WTC11 (cell line): ENCODE measurements around the gene CYSRT1. TPM values are rescaled to one million over a fixed set of nuclear protein-coding genes. Genes with fewer than 3 reads are reported as not detected.
A peak's percentile ranks its signal among the peaks of the same experiment; 100 is the strongest.

ENCODE experiments used
- ATAC-seq: fragments of 200-7000 bp; cut with Tn5 transposase; 2 replicates; pipeline ENCODE4 v1.10.0; 2021; ENCODE audit warnings: mild to moderate bottlenecking, moderate library complexity
- CTCF ChIA-PET: fragments of 300-600 bp; sonication (Branson Sonifier 250); formaldehyde crosslinking; loops from one replicate; lab custom pipeline; 2021; ENCODE audit warnings: antibody characterized with exemption; lab: Charles Lee
- POLR2A ChIA-PET: fragments of 350-600 bp; sonication (Branson Sonifier 250); formaldehyde crosslinking; loops from one replicate; lab custom pipeline; 2021; ENCODE audit warnings: antibody characterized with exemption; lab: Charles Lee
- DNase-seq: peaks from one replicate; pipeline ENCODE4 v3.0.0; 2021; ENCODE audit warnings: low spot score
- H3K27ac Mint-ChIP-seq: 2 replicates; pipeline ENCODE4 v1.8.0; 2021; ENCODE audit warnings: mixed read lengths
- H3K27me3 Mint-ChIP-seq: 2 replicates; pipeline ENCODE4 v1.8.0; 2021; ENCODE audit warnings: low read depth, mild to moderate bottlenecking, moderate library complexity, mixed read lengths
- H3K36me3 Mint-ChIP-seq: 2 replicates; pipeline ENCODE4 v1.8.0; 2021; ENCODE audit warnings: mixed read lengths
- H3K4me1 Mint-ChIP-seq: 2 replicates; pipeline ENCODE4 v1.8.0; 2022; ENCODE audit warnings: mixed read lengths
- H3K4me3 Mint-ChIP-seq: 2 replicates; pipeline ENCODE4 v1.8.0; 2021; ENCODE audit warnings: mild to moderate bottlenecking, moderate library complexity, mixed read lengths
- H3K9me3 Mint-ChIP-seq: 2 replicates; pipeline ENCODE4 v1.8.0; 2021; ENCODE audit warnings: mixed read lengths
- FOXK1 ChIP-seq: sonication (generic); formaldehyde crosslinking; IDR thresholded peaks from 2 replicates; pipeline ENCODE4 v1.8.0; 2022; ENCODE audit warnings: mild to moderate bottlenecking, moderate library complexity, missing genetic modification reagents
- FOXP1 ChIP-seq: sonication (generic); formaldehyde crosslinking; IDR thresholded peaks from 2 replicates; pipeline ENCODE4 v1.8.0; 2022; ENCODE audit warnings: missing genetic modification reagents, mild to moderate bottlenecking, moderate library complexity, borderline replicate concordance
- GABPB1 ChIP-seq: sonication (generic); formaldehyde crosslinking; IDR thresholded peaks from 2 replicates; pipeline ENCODE4 v1.8.1; 2023; ENCODE audit warnings: mild to moderate bottlenecking, missing genetic modification reagents
- JUN ChIP-seq: sonication (generic); formaldehyde crosslinking; IDR thresholded peaks from 2 replicates; pipeline ENCODE4 v1.8.0; 2023; ENCODE audit warnings: mild to moderate bottlenecking, missing genetic modification reagents
- MYBL2 ChIP-seq: sonication (generic); formaldehyde crosslinking; IDR thresholded peaks from 2 replicates; pipeline ENCODE4 v1.8.1; 2023; ENCODE audit warnings: mild to moderate bottlenecking, moderate library complexity, missing genetic modification reagents
- NFE2L1 ChIP-seq: sonication (generic); formaldehyde crosslinking; IDR thresholded peaks from 2 replicates; pipeline ENCODE4 v1.8.1; 2023; ENCODE audit warnings: missing genetic modification reagents
- OVOL2 ChIP-seq: fragments of 250-450 bp; sonication (Bioruptor Pico); IDR thresholded peaks from 2 replicates; pipeline ENCODE4 v1.9.0; 2021; ENCODE audit warnings: mild to moderate bottlenecking, borderline replicate concordance
- SP1 ChIP-seq: sonication (generic); formaldehyde crosslinking; conservative IDR thresholded peaks from 2 replicates; pipeline ENCODE4 v1.8.1; 2022; ENCODE audit warnings: missing genetic modification reagents
- total RNA-seq: library from RNA; stranded (reverse); gene quantifications from 3 replicates; pipeline ENCODE4 v1.2.3, GENCODE V29; 2021
- TF ChIP-seq, protein P1 (sequence below): sonication (generic); formaldehyde crosslinking; IDR thresholded peaks from 2 replicates; pipeline ENCODE4 v1.8.0; 2022; ENCODE audit warnings: mild to moderate bottlenecking, missing genetic modification reagents
- TF ChIP-seq, protein P2 (sequence below): sonication (generic); formaldehyde crosslinking; IDR thresholded peaks from 2 replicates; pipeline ENCODE4 v1.8.1; 2022; ENCODE audit warnings: mild to moderate bottlenecking, moderate library complexity, missing genetic modification reagents
- TF ChIP-seq, protein P3 (sequence below): sonication (generic); formaldehyde crosslinking; IDR thresholded peaks from 2 replicates; pipeline ENCODE4 v1.8.0; 2022; ENCODE audit warnings: mild to moderate bottlenecking, missing genetic modification reagents
- TF ChIP-seq, protein P4 (sequence below): sonication (generic); formaldehyde crosslinking; IDR thresholded peaks from 2 replicates; pipeline ENCODE4 v1.8.0; 2023; ENCODE audit warnings: missing genetic modification reagents, mild to moderate bottlenecking, borderline replicate concordance
- TF ChIP-seq, protein P5 (sequence below): fragments of 250-450 bp; sonication (Bioruptor Pico); IDR thresholded peaks from 2 replicates; pipeline ENCODE4 v1.9.0; 2021; ENCODE audit warnings: moderate library complexity, mild to moderate bottlenecking, inconsistent platforms, borderline replicate concordance
- TF ChIP-seq, protein P6 (sequence below): fragments of 250-450 bp; sonication (Bioruptor Pico); IDR thresholded peaks from 2 replicates; pipeline ENCODE4 v1.8.0; 2021; ENCODE audit warnings: mild to moderate bottlenecking
- TF ChIP-seq, protein P7 (sequence below): fragments of 250-450 bp; sonication (Bioruptor Pico); conservative IDR thresholded peaks from 2 replicates; pipeline ENCODE4 v1.9.0; 2021; ENCODE audit warnings: mild to moderate bottlenecking
- TF ChIP-seq, protein P8 (sequence below): fragments of 250-450 bp; sonication (Bioruptor Pico); IDR thresholded peaks from 2 replicates; pipeline ENCODE4 v1.9.0; 2021; ENCODE audit warnings: mild to moderate bottlenecking, borderline replicate concordance

Gene CYSRT1
- total RNA-seq, 1 experiment from 2014 or later, result 3.5 TPM

DNA sequence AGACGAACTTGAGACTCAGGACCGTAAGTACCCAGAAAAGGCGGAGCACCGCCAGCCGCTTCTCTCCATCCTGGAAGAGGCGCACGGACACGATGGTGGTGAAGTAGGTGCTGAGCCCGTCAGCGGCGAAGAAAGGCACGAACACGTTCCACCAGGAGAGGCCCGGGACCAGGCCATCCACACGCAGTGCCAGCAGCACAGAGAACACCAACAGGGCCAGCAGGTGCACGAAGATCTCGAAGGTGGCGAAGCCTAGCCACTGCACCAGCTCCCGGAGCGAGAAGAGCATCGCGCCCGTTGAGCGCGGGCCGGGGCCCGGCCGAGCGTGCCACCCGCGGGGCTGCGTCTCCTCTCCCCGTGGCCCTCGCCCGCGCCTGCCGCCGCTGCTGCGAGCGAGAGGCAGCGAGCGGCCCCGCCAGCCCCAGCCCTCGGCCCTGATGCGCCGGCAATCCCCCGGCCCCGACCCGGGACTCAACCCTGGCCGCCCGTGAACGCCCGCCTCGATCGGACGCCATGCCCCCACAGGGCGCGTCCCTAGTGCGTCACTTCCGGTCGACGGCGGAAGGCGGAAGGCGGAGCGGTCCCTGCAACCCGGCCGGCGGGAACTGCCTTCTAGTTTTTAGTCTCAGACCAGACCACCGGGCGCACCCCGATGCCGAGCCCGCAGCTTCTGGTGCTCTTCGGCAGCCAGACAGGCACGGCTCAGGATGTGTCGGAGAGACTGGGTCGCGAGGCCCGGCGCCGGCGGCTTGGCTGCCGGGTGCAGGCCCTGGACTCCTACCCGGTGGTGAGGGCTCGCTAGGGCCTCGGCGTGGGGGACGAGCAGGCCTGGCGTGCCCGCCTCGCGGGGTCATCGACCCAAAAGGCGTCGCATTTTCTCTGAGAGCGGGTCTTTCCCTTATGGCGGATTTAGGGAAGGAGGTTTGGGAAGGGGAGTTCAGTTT lies 19.6 kb upstream of the CYSRT1 start, which contains the start of the genes NDOR1 and TMEM203 (continued):
- TF ChIP-seq, protein P1, sequence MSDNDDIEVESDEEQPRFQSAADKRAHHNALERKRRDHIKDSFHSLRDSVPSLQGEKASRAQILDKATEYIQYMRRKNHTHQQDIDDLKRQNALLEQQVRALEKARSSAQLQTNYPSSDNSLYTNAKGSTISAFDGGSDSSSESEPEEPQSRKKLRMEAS (CRISPR knock-in tag), result peak; percentile 70
- TF ChIP-seq, protein P2, sequence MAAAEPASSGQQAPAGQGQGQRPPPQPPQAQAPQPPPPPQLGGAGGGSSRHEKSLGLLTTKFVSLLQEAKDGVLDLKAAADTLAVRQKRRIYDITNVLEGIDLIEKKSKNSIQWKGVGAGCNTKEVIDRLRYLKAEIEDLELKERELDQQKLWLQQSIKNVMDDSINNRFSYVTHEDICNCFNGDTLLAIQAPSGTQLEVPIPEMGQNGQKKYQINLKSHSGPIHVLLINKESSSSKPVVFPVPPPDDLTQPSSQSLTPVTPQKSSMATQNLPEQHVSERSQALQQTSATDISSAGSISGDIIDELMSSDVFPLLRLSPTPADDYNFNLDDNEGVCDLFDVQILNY (CRISPR knock-in tag), result peak; percentile 95
- peak; percentile 93 for TF ChIP-seq GABPB1
- TF ChIP-seq FOXK1 (CRISPR knock-in tag), result peak; percentile 96
- peak; percentile 95 for TF ChIP-seq SP1 (CRISPR knock-in tag)
- TF ChIP-seq, protein P3, sequence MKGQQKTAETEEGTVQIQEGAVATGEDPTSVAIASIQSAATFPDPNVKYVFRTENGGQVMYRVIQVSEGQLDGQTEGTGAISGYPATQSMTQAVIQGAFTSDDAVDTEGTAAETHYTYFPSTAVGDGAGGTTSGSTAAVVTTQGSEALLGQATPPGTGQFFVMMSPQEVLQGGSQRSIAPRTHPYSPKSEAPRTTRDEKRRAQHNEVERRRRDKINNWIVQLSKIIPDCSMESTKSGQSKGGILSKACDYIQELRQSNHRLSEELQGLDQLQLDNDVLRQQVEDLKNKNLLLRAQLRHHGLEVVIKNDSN, result 0 out of 2 replicates have a peak, but pooled peaks have one; percentile 27
- TF ChIP-seq, protein P4, sequence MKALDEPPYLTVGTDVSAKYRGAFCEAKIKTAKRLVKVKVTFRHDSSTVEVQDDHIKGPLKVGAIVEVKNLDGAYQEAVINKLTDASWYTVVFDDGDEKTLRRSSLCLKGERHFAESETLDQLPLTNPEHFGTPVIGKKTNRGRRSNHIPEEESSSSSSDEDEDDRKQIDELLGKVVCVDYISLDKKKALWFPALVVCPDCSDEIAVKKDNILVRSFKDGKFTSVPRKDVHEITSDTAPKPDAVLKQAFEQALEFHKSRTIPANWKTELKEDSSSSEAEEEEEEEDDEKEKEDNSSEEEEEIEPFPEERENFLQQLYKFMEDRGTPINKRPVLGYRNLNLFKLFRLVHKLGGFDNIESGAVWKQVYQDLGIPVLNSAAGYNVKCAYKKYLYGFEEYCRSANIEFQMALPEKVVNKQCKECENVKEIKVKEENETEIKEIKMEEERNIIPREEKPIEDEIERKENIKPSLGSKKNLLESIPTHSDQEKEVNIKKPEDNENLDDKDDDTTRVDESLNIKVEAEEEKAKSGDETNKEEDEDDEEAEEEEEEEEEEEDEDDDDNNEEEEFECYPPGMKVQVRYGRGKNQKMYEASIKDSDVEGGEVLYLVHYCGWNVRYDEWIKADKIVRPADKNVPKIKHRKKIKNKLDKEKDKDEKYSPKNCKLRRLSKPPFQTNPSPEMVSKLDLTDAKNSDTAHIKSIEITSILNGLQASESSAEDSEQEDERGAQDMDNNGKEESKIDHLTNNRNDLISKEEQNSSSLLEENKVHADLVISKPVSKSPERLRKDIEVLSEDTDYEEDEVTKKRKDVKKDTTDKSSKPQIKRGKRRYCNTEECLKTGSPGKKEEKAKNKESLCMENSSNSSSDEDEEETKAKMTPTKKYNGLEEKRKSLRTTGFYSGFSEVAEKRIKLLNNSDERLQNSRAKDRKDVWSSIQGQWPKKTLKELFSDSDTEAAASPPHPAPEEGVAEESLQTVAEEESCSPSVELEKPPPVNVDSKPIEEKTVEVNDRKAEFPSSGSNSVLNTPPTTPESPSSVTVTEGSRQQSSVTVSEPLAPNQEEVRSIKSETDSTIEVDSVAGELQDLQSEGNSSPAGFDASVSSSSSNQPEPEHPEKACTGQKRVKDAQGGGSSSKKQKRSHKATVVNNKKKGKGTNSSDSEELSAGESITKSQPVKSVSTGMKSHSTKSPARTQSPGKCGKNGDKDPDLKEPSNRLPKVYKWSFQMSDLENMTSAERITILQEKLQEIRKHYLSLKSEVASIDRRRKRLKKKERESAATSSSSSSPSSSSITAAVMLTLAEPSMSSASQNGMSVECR (CRISPR knock-in tag), result peak; percentile 82; the same call in 1 of the 2 replicates
- TF ChIP-seq MYBL2 (CRISPR knock-in tag), result peak; percentile 77; the same call in 1 of the 2 replicates
- TF ChIP-seq FOXP1 (CRISPR knock-in tag), result peak; percentile 79
- TF ChIP-seq, all 79 proteins: peak for 17

DNA sequence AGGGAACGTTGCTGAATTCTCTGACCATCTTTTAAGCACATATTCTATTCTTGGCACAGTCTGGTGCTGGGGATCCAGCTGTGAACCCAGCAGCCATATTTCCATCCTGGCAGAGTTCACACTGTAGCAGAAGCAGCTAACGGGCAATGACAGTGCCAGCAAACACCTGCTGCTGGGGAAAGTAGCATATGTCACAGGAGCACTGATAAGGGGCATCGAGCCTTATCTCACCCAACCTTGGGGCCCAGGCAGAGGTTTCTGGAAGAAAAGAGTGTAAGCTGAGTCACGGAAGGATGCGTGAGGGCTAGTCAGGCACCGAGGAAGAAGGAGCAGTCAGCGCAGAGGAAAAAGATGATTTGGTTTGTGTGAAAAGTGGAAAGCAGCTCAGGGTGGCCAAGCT lies 18.4 kb upstream of the CYSRT1 start:
- ATAC-seq (no peak), DNase-seq (no peak)
- peaks cover 24% of the 10 kb centered on the region for H3K36me3 Mint-ChIP-seq
- no peaks in the 10 kb centered on the region for H3K9me3 Mint-ChIP-seq
- peak overlapping the region; percentile 97 for H3K4me3 Mint-ChIP-seq
- peak overlapping the region; percentile 66 for H3K27ac Mint-ChIP-seq
- H3K27me3 Mint-ChIP-seq, result no peaks in the 10 kb centered on the region
- ChIA-PET POLR2A (no interaction called here), CTCF (interaction anchor here (1.2 kb wide), 1 partner anchor 21 kb away, joined by 4 read pairs; the partner anchor contains the start of gene RNF224)
- H3K4me1 Mint-ChIP-seq, result peaks cover 27% of the 10 kb centered on the region
- TF ChIP-seq OVOL2 (CRISPR knock-in tag), result no peak
- TF ChIP-seq, protein P5, sequence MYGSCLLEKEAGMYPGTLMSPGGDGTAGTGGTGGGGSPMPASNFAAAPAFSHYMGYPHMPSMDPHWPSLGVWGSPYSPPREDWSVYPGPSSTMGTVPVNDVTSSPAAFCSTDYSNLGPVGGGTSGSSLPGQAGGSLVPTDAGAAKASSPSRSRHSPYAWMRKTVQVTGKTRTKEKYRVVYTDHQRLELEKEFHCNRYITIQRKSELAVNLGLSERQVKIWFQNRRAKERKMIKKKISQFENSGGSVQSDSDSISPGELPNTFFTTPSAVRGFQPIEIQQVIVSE (CRISPR knock-in tag), result no peak
- no peak for TF ChIP-seq JUN (CRISPR knock-in tag)
- TF ChIP-seq, protein P6, sequence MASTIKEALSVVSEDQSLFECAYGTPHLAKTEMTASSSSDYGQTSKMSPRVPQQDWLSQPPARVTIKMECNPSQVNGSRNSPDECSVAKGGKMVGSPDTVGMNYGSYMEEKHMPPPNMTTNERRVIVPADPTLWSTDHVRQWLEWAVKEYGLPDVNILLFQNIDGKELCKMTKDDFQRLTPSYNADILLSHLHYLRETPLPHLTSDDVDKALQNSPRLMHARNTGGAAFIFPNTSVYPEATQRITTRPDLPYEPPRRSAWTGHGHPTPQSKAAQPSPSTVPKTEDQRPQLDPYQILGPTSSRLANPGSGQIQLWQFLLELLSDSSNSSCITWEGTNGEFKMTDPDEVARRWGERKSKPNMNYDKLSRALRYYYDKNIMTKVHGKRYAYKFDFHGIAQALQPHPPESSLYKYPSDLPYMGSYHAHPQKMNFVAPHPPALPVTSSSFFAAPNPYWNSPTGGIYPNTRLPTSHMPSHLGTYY, result no peak
- no peak for TF ChIP-seq NFE2L1
- TF ChIP-seq, protein P7, sequence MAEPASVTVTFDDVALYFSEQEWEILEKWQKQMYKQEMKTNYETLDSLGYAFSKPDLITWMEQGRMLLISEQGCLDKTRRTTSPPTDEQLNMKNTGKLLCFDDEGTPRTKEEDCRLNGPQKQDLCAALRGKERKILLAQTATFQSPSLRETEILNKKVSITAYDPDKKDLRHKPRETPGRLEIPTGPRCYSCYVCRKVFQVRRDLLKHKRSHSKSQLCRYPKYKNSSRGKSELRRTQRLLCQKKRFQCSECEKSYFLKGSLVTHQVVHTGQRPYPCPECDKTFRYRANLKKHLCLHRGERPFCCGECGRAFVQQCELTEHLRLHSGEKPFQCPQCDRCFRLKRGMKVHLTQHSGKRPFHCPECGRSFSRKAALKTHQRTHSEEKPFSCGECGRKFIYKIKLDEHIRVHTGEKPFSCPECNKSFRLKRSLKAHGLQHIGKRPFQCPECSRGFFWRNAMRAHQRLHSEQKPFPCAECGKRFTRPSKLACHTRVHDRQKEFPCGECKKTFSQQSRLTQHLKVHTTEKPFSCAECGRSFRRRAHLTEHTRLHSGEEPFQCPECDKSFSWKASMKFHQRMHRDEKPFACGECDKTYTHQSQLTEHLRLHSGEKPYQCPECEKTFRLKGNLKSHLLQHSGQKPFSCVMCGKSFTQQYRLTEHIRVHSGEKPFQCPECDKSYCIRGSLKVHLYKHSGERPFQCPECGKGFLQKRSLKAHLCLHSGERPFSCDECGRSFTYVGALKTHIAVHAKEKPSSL (CRISPR knock-in tag), result no peak
- TF ChIP-seq, protein P8, sequence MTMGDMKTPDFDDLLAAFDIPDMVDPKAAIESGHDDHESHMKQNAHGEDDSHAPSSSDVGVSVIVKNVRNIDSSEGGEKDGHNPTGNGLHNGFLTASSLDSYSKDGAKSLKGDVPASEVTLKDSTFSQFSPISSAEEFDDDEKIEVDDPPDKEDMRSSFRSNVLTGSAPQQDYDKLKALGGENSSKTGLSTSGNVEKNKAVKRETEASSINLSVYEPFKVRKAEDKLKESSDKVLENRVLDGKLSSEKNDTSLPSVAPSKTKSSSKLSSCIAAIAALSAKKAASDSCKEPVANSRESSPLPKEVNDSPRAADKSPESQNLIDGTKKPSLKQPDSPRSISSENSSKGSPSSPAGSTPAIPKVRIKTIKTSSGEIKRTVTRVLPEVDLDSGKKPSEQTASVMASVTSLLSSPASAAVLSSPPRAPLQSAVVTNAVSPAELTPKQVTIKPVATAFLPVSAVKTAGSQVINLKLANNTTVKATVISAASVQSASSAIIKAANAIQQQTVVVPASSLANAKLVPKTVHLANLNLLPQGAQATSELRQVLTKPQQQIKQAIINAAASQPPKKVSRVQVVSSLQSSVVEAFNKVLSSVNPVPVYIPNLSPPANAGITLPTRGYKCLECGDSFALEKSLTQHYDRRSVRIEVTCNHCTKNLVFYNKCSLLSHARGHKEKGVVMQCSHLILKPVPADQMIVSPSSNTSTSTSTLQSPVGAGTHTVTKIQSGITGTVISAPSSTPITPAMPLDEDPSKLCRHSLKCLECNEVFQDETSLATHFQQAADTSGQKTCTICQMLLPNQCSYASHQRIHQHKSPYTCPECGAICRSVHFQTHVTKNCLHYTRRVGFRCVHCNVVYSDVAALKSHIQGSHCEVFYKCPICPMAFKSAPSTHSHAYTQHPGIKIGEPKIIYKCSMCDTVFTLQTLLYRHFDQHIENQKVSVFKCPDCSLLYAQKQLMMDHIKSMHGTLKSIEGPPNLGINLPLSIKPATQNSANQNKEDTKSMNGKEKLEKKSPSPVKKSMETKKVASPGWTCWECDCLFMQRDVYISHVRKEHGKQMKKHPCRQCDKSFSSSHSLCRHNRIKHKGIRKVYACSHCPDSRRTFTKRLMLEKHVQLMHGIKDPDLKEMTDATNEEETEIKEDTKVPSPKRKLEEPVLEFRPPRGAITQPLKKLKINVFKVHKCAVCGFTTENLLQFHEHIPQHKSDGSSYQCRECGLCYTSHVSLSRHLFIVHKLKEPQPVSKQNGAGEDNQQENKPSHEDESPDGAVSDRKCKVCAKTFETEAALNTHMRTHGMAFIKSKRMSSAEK (CRISPR knock-in tag), result no peak
